Hepatocyte (in vitro differentiated cells): ENCODE measurements around the gene PLEKHG4B. TPM values are rescaled to one million over a fixed set of nuclear protein-coding genes. Genes with fewer than 3 reads are reported as not detected.

ENCODE experiments used
- DNase-seq: peaks from one replicate; pipeline ENCODE4 v3.0.0-alpha.2; 2016; ENCODE audit warnings: low spot score
- H2AFZ ChIP-seq: fragments of 200-600 bp; sonication (generic); 2 replicates; pipeline ENCODE4 v1.6.0; 2016; ENCODE audit warnings: antibody characterized with exemption, mild to moderate bottlenecking
- H3K27ac ChIP-seq: fragments of 200-600 bp; sonication (generic); 2 replicates; pipeline ENCODE4 v1.5.1; 2016; ENCODE audit warnings: mild to moderate bottlenecking
- H3K27me3 ChIP-seq: fragments of 200-600 bp; sonication (generic); 2 replicates; pipeline ENCODE4 v1.6.1; 2016
- H3K36me3 ChIP-seq: fragments of 200-600 bp; sonication (generic); replicated peaks from 2 replicates; pipeline ENCODE4 v1.5.1; 2016; ENCODE audit warnings: low read depth; ENCODE audit not compliant: insufficient read depth
- H3K4me1 ChIP-seq: fragments of 200-600 bp; sonication (generic); 2 replicates; pipeline ENCODE4 v1.5.1; 2016; ENCODE audit warnings: mild to moderate bottlenecking, moderate library complexity; ENCODE audit not compliant: insufficient read depth
- H3K4me2 ChIP-seq: fragments of 200-600 bp; sonication (generic); 2 replicates; pipeline ENCODE4 v1.6.0; 2016
- H3K4me3 ChIP-seq: fragments of 200-600 bp; sonication (generic); 2 replicates; pipeline ENCODE4 v1.5.1; 2016; ENCODE audit warnings: mild to moderate bottlenecking
- H3K79me2 ChIP-seq: fragments of 200-600 bp; sonication (generic); 2 replicates; pipeline ENCODE4 v1.6.0; 2017; ENCODE audit warnings: mild to moderate bottlenecking
- H3K9me2 ChIP-seq: fragments of 200-600 bp; sonication (generic); replicated peaks from 2 replicates; pipeline ENCODE4 v1.6.0; 2017; ENCODE audit warnings: mild to moderate bottlenecking; ENCODE audit not compliant: insufficient read depth
- H3K9me3 ChIP-seq: fragments of 200-600 bp; sonication (generic); 2 replicates; pipeline ENCODE4 v1.5.1; 2016; ENCODE audit warnings: low read depth, mild to moderate bottlenecking
- H4K20me1 ChIP-seq: fragments of 200-600 bp; sonication (generic); 2 replicates; pipeline ENCODE4 v1.6.0; 2016; ENCODE audit warnings: mild to moderate bottlenecking; ENCODE audit not compliant: insufficient read depth, poor library complexity, severe bottlenecking
- CTCF ChIP-seq: fragments of 200-600 bp; sonication (generic); IDR thresholded peaks from 2 replicates; pipeline ENCODE4 v1.5.1; 2016; ENCODE audit warnings: antibody characterized with exemption, mild to moderate bottlenecking; ENCODE audit not compliant: poor library complexity
- EZH2 ChIP-seq: fragments of 200-600 bp; sonication (generic); IDR thresholded peaks from 2 replicates; pipeline ENCODE4 v1.6.1; 2016; ENCODE audit warnings: antibody characterized with exemption, mild to moderate bottlenecking, borderline replicate concordance
- EZH2phosphoT487 ChIP-seq: fragments of 200-600 bp; sonication (generic); IDR thresholded peaks from one replicate; pipeline ENCODE4 v1.6.1; 2018; ENCODE audit warnings: antibody characterized with exemption, mild to moderate bottlenecking, low read depth, moderate library complexity; ENCODE audit not compliant: unreplicated experiment, severe bottlenecking
- WGBS: methylation state at CpG from one replicate; pipeline ENCODE4 v1.1.6; 2016; ENCODE audit warnings: low lambda C conversion rate; ENCODE audit errors: missing lambda C conversion rate; 5-methylcytosine and 5-hydroxymethylcytosine counted together
- polyA plus RNA-seq: library from polyadenylated mRNA; unstranded; fragments of >200 nt; fragmentation: Nextera tagmentation; extraction: Ambion mirVana; gene quantifications from 2 replicates; pipeline ENCODE4 v1.2.1, GENCODE V29; 2016
- total RNA-seq: library from RNA; depleted of rRNA; stranded (reverse); fragments of >200 nt; gene quantifications from 2 replicates; pipeline ENCODE4 v1.2.3, GENCODE V29; 2014

PLEKHG4B gene
- total and polyA plus RNA-seq, 2 experiments from 2014 or later: 3.6 to 4.0 TPM

- H3K36me3 ChIP-seq: no peaks in the 10 kb centered on the region
- no peak overlapping the region for H3K4me2 ChIP-seq
- H3K27me3 ChIP-seq: no peaks in the 10 kb centered on the region
- no peaks in the 10 kb centered on the region for H3K9me2 ChIP-seq
- no peak for DNase-seq
- no peaks in the 10 kb centered on the region for H3K79me2 ChIP-seq
- no peaks in the 10 kb centered on the region for H3K4me1 ChIP-seq
- no peak overlapping the region for H2AFZ ChIP-seq
- TF ChIP-seq EZH2phosphoT487 (no peak), CTCF (no peak), EZH2 (no peak)
- 98% methylated on average over 6 of the region's 7 CpGs for WGBS
- no peak overlapping the region for H3K27ac ChIP-seq
- H3K4me3 ChIP-seq: no peak overlapping the region
- no peaks in the 10 kb centered on the region for H4K20me1 ChIP-seq
- H3K9me3 ChIP-seq: no peaks in the 10 kb centered on the region
These were observed 53.8 kb downstream of the PLEKHG4B start for GRCh38 chr5:145585-146323.

- Histone ChIP-seq H3K9me2 (no peaks in the 10 kb centered on the region), H3K4me1 (no peaks in the 10 kb centered on the region), H3K27me3 (no peaks in the 10 kb centered on the region), H3K4me2 (no peak overlapping the region), H4K20me1 (no peaks in the 10 kb centered on the region), H3K36me3 (no peaks in the 10 kb centered on the region), H3K27ac (no peak overlapping the region), H3K9me3 (no peaks in the 10 kb centered on the region), H3K79me2 (no peaks in the 10 kb centered on the region), H2AFZ (no peak overlapping the region), H3K4me3 (no peak overlapping the region)
- 100% methylated on average over 1 of the region's 1 CpG for WGBS
- DNase-seq: no peak
- TF ChIP-seq EZH2phosphoT487 (no peak), CTCF (no peak), EZH2 (no peak)
These were observed 55.8 kb downstream of the PLEKHG4B start for GRCh38 chr5:147751-148150.

GRCh38 chr5:149745-150485, 57.9 kb downstream of the PLEKHG4B start:
- Histone ChIP-seq H3K4me3 (no peak overlapping the region), H3K79me2 (no peaks in the 10 kb centered on the region), H2AFZ (no peak overlapping the region), H3K4me2 (no peak overlapping the region), H3K36me3 (no peaks in the 10 kb centered on the region), H3K9me3 (no peaks in the 10 kb centered on the region), H3K9me2 (no peaks in the 10 kb centered on the region), H3K4me1 (no peaks in the 10 kb centered on the region), H4K20me1 (no peaks in the 10 kb centered on the region), H3K27ac (no peak overlapping the region), H3K27me3 (no peaks in the 10 kb centered on the region)
- WGBS: 91% methylated on average over 6 of the region's 6 CpGs
- TF ChIP-seq EZH2phosphoT487 (no peak), CTCF (no peak), EZH2 (no peak)
- no peak for DNase-seq
